GM12872 (cell line): ENCODE data around the gene DHX58.

Experiments used
- TF ChIP-seq, protein P1 (sequence below): IDR thresholded peaks from 3 replicates; pipeline ENCODE4 v1.5.1; 2011; ENCODE audit warnings: low read depth, mild to moderate bottlenecking, low read length, moderate library complexity; ENCODE audit not compliant: insufficient read depth

DHX58 gene

DNA sequence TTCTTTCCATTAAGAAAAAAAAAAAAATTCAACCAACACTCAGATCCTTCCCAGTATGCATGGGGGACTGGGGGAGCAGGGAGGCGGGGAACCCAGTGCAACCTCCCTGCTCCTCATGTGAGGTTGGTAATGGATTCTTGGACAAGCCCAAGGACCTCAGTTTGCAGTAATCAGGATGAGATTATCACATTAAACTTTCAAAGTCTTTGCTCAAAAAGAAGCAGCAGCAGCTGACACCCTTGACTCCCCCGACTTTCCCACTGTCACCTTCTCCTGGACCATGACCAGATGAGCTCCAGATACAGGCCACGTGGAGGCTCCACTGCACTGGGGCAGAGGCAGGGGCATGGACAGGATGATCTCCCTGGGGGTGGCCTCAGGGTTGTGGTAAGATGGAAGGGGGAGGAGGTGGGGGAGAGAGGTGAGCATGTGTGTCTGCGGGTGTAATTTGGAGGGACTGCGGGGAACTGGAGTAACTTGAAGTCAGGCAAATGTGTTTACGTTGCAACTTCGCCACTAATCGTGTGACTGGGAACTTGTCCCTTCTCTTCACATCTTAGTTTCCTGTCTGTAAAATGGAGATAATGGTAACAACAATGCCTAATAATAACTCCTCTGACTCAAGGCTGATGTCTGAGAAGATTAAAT is 34.0 kb downstream of the DHX58 start:
- TF ChIP-seq, protein P1, sequence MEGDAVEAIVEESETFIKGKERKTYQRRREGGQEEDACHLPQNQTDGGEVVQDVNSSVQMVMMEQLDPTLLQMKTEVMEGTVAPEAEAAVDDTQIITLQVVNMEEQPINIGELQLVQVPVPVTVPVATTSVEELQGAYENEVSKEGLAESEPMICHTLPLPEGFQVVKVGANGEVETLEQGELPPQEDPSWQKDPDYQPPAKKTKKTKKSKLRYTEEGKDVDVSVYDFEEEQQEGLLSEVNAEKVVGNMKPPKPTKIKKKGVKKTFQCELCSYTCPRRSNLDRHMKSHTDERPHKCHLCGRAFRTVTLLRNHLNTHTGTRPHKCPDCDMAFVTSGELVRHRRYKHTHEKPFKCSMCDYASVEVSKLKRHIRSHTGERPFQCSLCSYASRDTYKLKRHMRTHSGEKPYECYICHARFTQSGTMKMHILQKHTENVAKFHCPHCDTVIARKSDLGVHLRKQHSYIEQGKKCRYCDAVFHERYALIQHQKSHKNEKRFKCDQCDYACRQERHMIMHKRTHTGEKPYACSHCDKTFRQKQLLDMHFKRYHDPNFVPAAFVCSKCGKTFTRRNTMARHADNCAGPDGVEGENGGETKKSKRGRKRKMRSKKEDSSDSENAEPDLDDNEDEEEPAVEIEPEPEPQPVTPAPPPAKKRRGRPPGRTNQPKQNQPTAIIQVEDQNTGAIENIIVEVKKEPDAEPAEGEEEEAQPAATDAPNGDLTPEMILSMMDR = no peak

DNA sequence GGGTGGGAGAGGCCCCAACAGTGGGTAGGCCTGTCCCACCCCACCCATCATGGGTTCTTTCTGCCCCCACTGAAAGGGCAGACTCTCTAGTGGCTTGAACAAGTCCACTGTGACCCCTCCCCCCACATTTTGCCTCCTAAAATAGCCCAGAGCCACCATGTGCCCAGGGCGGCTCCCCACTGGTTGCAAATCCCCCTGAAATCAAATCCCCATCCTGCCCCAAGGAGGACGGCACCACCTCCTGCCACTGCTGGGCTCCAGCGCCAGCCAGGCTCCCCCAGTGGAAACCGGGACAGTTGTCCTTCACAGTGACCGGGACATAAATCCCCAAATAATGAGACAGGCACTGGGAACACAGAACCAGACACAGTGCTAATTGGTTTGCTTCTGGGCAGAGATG is 34.8 kb downstream of the DHX58 start:
- TF ChIP-seq, protein P1 = no peak

DNA sequence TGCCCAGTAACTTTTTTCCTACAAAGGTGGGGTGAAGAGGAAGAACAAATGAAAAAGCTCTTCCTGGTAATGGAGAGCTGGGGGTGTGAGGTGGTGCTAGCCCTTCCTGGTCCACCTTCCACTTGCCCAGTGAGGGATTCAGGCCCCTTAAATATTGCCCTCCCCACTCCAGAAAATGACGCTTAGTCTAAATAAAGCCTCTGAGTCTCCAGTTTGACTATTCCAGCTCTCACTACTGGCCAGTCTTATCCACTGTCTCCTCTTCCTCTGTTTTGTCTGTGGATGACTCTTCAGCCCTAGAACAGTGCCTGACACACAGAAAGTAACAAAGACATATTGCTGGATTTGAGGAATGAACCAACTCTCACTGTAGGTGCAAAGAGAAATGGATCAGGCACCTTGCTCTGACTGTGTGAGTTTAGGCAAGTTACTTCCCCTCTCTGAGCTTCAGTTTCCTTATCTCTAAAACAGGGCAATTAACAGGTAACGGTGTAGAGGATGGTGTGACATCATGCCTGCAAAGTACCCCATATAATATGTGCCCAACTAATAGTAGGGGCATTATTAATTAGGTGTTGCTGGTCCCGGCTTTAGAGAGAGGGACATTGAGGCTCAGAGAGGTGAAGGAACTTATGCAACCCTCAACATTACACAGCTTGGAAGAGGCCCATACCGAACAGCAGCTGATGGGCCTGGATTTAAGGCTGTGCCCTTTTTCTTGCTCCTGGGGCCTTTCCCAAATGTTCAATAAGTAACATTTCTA is 35.5 kb downstream of the DHX58 start:
- TF ChIP-seq, protein P1 = no peak

DNA sequence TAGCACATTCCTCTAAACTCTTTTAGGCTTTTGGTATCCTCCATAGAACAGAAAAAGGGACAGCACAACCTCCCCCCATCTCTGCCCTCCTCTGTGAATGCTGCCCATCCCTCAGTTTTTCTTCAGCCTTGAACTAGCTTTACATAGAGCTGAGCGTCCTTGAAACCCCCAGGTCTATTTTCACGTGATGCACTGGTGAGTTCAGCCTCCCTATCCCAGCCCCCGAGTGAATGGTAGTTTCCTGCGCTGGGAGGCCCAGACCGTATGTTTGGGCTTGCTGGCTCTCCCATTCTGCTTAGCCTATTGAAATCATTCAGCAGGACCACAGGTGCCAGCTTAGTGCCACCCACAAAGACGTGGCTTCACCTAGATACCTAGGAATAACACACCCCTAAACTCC is 36.7 kb downstream of the DHX58 start:
- TF ChIP-seq, protein P1 = no peak

DNA sequence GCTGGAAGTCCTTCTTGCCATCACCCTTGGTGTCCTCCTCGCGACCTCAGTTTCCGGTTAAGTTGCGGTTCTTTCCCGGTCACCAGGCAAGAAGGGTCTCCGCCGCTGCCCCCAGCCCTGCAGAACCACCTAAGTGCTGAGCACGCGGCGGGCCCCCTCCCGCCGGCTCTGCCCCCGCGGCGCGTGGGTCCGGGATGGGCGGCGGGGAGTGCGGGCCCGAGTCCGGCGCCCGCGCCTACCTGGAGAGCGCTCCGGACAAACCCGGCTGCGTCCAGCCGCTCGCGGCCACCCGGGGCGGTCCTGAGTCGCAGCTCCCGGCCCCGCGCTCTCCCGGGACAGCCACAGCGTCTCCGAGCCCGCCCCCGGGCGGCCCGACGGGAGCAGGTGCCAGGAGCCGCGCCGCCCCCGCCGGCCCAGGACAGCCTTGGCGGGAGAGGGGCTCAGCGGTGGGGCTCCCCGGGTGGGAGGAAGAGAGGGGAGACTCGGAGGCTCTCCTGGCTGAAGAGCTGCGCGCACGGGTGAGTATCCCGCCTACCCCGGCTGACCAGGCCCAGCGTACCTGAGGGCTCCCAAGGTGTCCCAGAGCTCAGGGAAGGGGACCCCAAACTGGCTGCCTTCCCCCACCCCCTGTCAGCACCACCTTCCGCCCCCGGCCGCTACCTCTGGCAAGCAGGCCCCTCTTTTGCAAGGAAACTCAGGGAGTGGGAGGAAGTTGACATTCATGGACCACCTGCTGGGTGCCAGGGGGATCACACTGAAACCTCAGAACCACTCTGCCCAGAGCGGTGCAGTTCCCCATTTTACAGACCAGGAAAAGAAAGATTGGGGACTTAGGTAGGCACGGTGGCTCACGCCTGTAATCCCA is 40.0 kb downstream of the DHX58 start:
- TF ChIP-seq, protein P1 = peak; percentile 7; the same call in 1 of the 3 replicates

DNA sequence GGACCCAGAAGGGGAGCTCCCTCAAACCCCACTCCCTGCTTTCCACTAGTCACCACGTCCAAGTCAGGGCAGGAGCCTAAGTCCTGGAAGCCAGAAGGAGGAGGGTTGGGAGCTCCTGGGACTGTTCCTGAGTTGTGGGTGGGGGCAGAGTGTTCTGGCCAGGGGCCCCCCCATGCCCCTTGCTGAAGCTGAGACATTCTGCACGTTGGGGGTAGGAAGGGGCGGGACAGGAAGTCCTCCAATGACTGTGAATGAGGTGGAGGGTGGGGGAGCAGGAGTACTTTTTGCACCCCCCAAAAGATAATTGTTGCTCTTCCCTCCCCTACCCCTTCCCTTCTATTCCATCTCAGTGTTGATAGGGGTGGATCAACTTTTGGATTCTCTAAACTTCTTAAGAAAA is 40.7 kb downstream of the DHX58 start:
- TF ChIP-seq, protein P1 = no peak

DNA sequence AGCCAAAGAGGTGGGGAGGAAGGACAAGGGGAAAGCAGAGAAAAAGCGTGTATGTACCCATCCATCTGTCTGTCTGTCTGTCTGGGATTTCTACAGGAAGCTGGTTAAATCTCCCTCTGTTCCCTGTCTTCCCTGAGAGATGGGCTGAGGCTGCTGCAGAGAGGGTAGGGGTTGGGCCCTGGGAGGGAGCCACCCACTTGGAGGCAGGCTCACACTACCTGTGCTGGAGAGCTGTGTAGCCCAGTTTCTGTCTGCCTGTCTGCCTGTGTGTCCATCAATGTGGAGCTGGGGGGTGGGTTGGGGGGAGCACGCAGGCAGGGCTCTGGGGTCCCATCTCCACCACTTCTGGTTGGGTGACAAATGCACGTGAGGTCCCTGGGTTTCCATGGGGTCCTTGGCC is 43.5 kb downstream of the DHX58 start:
- TF ChIP-seq, protein P1 = no peak
